ENCODE results near the gene PIGU. TPM values are rescaled to one million over a fixed set of nuclear protein-coding genes. Genes with fewer than 3 reads are reported as not detected.

The PIGU gene
- total RNA-seq, 1 experiment from 2014 or later, result 32.8 TPM

DNA sequence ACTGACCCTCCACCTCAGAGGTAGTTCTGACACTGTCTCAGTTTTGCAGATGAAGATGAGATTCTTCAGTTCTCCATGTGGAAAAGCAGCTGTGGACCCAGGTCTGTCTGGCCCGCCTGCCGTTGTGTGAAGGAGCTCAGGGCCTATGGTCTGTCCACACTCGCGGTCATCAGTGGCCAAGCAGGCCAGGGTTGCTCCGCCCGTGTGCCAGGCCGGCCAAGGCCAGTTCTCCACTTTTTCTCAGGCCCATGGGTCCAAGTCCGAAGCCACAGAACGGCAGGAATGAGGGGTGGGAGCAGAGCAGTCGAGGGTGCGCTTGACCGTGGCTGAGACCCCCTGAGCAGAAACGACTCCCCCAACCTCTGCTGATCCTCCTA, 127.0 kb downstream of the PIGU start:
- H3K27ac ChIP-seq (ENCODE audit: insufficient read length, low read depth, low read length), result no peak overlapping the region
- no peak overlapping the region for H4K5ac ChIP-seq (ENCODE audit: insufficient read length, low read depth, low read length)
- no peak overlapping the region for H4K91ac ChIP-seq (ENCODE audit: insufficient read length, low read depth, low read length)
- H3K4me1 Mint-ChIP-seq, result peaks cover 19 to 20% of the 10 kb centered on the region in 2 experiments
- H3K56ac ChIP-seq (ENCODE audit: insufficient read length, low read depth, low read length), result no peak overlapping the region
- H3K79me1 ChIP-seq (ENCODE audit: insufficient read depth, low read depth, low read length, poor library complexity, severe bottlenecking), result no peaks in the 10 kb centered on the region
- no peaks in the 10 kb centered on the region for H3K27me3 ChIP-seq (ENCODE audit: insufficient read depth, low read length)
- no peak overlapping the region for H3T11ph ChIP-seq (ENCODE audit: low read length)
- TF ChIP-seq, protein P1, sequence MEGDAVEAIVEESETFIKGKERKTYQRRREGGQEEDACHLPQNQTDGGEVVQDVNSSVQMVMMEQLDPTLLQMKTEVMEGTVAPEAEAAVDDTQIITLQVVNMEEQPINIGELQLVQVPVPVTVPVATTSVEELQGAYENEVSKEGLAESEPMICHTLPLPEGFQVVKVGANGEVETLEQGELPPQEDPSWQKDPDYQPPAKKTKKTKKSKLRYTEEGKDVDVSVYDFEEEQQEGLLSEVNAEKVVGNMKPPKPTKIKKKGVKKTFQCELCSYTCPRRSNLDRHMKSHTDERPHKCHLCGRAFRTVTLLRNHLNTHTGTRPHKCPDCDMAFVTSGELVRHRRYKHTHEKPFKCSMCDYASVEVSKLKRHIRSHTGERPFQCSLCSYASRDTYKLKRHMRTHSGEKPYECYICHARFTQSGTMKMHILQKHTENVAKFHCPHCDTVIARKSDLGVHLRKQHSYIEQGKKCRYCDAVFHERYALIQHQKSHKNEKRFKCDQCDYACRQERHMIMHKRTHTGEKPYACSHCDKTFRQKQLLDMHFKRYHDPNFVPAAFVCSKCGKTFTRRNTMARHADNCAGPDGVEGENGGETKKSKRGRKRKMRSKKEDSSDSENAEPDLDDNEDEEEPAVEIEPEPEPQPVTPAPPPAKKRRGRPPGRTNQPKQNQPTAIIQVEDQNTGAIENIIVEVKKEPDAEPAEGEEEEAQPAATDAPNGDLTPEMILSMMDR (conservative IDR thresholded peaks at IDR 0.05), result no peak
- H3K23ac ChIP-seq (ENCODE audit: insufficient read length, low read depth, low read length), result no peak overlapping the region
- no peak overlapping the region for H2BK120ac ChIP-seq (ENCODE audit: low read depth, low read length, poor library complexity, severe bottlenecking)
- H3K9me3 ChIP-seq (ENCODE audit: control insufficient read depth, low read depth, low read length), result no peaks in the 10 kb centered on the region
- WGBS (ENCODE audit: extremely low coverage, insufficient read length, low lambda C conversion rate), result no CpG with 5 or more reads among the region's 13 CpGs
- H3K9me3 Mint-ChIP-seq, result peaks cover 0 to 1% of the 10 kb centered on the region in 2 experiments; a peak in 1 of 5 replicates
- H3K23me2 ChIP-seq (ENCODE audit: insufficient read length, low read depth, low read length, poor library complexity, severe bottlenecking), result no peaks in the 10 kb centered on the region
- H2AFZ ChIP-seq (ENCODE audit: low read length), result no peak overlapping the region
- no peak for DNase-seq
- H3K27ac Mint-ChIP-seq, result peak overlapping the region in 2 of 3 experiments; percentile 72 to 81; a peak in 4 of 7 replicates
- H4K8ac ChIP-seq (replicated peaks; ENCODE audit: insufficient read length, low read depth, low read length), result no peak overlapping the region
- peaks cover 9% of the 10 kb centered on the region for H3K27me3 Mint-ChIP-seq (ENCODE audit: low read depth)
- no peaks in the 10 kb centered on the region for H3K79me2 ChIP-seq (ENCODE audit: insufficient read depth, low read length)
- no peak overlapping the region for H3K4me3 Mint-ChIP-seq
- H4K20me1 ChIP-seq (ENCODE audit: control insufficient read depth, insufficient read depth, insufficient read length), result no peaks in the 10 kb centered on the region
- no peak overlapping the region for H3K14ac ChIP-seq (ENCODE audit: insufficient read depth, low read length)
- H2BK5ac ChIP-seq (ENCODE audit: insufficient read length, low read length), result no peak overlapping the region
- H2AK5ac ChIP-seq (ENCODE audit: insufficient read length, low read length), result no peak overlapping the region
- no peak overlapping the region for H3K9ac ChIP-seq (ENCODE audit: extremely low read depth, insufficient read length, low read length)
- no peak overlapping the region for H3K4ac ChIP-seq (ENCODE audit: low read depth, low read length)
- no peaks in the 10 kb centered on the region; a peak in 1 of 7 replicates for H3K36me3 Mint-ChIP-seq (ENCODE audit: insufficient read depth in 1 of 3, low read depth in 3 of 3)
- H2BK20ac ChIP-seq (ENCODE audit: low read depth, low read length, poor library complexity, severe bottlenecking), result no peak overlapping the region
- no peak overlapping the region for H2BK15ac ChIP-seq (ENCODE audit: low read depth, low read length)
- peaks cover 2% of the 10 kb centered on the region; the same call in 1 of the 2 replicates for H3K4me1 ChIP-seq (ENCODE audit: insufficient read depth, low read length)
- no peak overlapping the region for H2BK12ac ChIP-seq (ENCODE audit: insufficient read length, low read depth, low read length)
- peak overlapping the region; percentile 77 for H3K18ac ChIP-seq (ENCODE audit: insufficient read length, low read depth, low read length)
- H3K4me2 ChIP-seq (ENCODE audit: insufficient read depth, insufficient read length, low read length), result no peak overlapping the region
